ENCODE results near the gene DOK5.

GRCh38 chr20:54469293-54469692 lies 6.1 kb upstream of the DOK5 start:
- TF ChIP-seq POLR2AphosphoS5 (IDR thresholded peaks at IDR 0.05; ENCODE audit: low read depth, low read length) (no peak), REST (IDR thresholded peaks at IDR 0.05; ENCODE audit: low read depth, low read length) (no peak), CTCF (IDR thresholded peaks at IDR 0.05) (no peak), NFIC (IDR thresholded peaks at IDR 0.05; ENCODE audit: borderline replicate concordance) (no peak), MAX (IDR thresholded peaks at IDR 0.05; ENCODE audit: low read depth) (no peak), GABPA (IDR thresholded peaks at IDR 0.05; ENCODE audit: low read depth) (no peak), FOSL2 (IDR thresholded peaks at IDR 0.05; ENCODE audit: borderline replicate concordance, low read depth) (no peak), TCF12 (IDR thresholded peaks at IDR 0.05) (no peak), TAF1 (IDR thresholded peaks at IDR 0.05; ENCODE audit: borderline replicate concordance, low read depth, low read length) (no peak), JUND (IDR thresholded peaks at IDR 0.05) (no peak), SIN3A (IDR thresholded peaks at IDR 0.05; ENCODE audit: borderline replicate concordance, low read depth, low read length) (no peak), MXI1 (IDR thresholded peaks at IDR 0.05; ENCODE audit: low read depth, low read length) (no peak)
- TF ChIP-seq, protein P1, sequence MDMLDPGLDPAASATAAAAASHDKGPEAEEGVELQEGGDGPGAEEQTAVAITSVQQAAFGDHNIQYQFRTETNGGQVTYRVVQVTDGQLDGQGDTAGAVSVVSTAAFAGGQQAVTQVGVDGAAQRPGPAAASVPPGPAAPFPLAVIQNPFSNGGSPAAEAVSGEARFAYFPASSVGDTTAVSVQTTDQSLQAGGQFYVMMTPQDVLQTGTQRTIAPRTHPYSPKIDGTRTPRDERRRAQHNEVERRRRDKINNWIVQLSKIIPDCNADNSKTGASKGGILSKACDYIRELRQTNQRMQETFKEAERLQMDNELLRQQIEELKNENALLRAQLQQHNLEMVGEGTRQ (IDR thresholded peaks at IDR 0.05; ENCODE audit: borderline replicate concordance, low read depth, low read length) = no peak
